T-helper 22 cell (primary cell): ENCODE measurements around the gene AFF1.

Source experiments
- DNase-seq: peaks from one replicate; pipeline ENCODE4 v3.0.0-alpha.2; 2020; ENCODE audit warnings: low read depth

The AFF1 gene

DNA sequence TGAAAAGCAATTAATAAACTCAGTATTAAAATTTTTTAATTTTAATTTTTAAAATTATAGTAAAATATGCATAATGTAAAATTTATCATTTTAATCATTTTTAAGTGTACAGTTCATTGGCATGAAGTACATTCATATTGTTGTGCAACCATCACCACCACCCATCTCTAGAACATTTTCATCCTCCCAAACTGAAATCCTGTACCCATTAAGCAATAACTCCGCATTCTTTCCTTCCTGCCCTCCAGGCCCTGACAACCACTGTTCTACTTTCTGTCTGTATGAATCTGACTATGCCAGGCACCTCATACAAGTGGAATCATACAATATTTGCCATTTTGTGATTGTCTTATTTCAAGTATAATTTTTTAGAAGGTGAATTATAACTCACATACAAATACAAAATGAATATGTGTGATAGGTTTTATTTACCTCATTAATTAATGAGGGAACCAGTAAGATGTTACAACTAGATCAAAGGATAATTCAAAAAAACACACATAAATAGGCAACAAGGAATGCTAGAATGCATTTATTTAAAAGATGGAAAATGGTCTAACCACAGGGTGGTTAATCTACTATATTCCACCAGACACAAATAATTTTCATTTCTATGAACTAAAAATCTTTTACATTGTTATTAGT lies 13.1 kb upstream of the AFF1 start:
- DNase-seq, result no peak

- DNase-seq, result no peak
Observed at GRCh38 chr4:86924811-86925210, 10.0 kb upstream of the AFF1 start.

DNA sequence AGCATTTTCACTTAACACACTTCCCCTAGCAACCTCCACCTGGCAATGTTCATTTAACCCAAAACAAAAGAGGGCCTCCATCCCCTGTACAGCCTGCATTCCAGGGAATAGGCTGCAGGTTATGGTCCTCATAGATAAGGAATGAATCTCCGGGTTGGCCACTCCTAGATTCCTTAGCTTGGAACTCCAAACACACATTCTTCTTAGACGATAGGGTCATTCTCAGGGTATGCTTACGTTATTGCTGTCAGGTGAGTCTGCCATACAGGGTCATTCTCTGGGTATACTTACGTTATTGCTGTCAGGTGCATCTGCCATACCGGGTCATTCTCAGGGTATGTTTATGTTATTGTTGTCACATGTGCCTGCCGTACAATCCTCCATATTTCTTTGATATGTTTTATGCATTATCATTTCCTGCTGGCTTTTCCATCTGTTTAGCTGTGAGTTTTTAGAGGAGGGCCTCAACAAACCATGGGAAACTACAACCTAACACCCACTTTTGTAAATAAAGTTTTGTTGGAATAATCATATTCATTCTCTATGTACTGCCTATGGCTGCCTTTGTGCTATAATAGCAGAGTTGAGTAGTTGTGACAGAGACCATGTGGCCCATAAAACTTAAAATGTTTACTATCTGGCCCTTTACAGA lies 8.2 kb upstream of the AFF1 start:
- no peak for DNase-seq

- no peak for DNase-seq
Observed at GRCh38 chr4:86927843-86928395, 6.9 kb upstream of the AFF1 start.

DNA sequence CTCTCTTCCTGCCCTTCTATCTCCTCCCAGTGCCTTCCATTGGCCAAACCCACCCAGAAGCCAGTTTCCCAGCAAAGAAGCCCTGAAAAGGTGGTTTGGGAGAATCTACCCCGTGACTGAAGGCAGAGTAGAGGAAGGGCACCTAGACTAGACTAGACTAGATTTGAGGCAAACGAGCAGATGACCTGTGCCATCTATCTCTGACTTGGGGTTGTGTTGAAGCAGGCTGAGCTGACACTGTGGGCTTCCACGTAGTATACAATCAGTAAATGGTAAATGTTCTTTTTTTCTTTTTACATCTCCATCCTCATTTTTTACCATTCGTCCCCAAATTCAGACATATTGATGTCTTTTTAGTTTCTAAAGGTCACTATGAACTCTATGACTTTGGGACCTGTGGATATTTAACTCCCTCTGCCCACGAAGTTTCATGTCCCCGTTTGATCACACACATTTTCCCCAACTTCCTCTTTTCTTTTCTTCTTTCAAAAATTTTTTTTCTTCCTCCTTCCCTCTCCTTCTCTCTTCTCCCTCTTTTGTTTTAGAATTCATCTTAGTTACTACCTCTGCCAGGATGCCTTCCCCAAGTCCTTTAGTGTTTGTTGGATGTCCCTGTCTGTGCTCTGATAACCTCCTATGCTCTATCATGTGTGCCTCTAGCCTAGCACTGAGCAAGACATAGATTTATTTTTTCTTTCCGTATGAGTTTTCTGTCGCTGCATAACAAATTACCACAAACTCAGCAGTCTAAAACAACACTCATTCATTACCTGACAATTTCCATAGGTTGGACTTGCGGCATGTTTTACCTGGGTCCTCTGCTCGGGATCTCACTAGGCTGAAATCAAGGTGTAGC lies 6.2 kb upstream of the AFF1 start:
- no peak for DNase-seq

GRCh38 chr4:86934147-86934770 lies 552 bp upstream of the AFF1 start:
- DNase-seq, result no peak

DNA sequence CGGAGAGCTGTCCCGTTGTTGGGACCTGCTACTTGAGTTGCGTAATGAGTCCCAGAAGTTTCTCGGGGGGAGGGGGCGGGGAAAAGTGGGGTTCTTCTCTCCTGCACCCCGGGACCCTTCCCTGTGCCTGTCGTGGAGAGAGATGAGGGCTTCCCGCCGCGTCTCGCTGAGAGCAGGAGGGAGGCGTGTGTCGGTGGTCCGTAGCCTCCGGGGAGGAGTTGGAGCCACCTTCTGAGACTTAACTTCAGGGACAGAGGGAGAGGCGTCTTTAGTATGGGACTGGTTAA lies 698 bp downstream of the AFF1 start:
- DNase-seq, result no peak

- DNase-seq, result peak; percentile 63
Observed at GRCh38 chr4:86935853-86936733, 1.3 kb downstream of the AFF1 start.

- no peak for DNase-seq
Observed at GRCh38 chr4:86938771-86939520, 4.1 kb downstream of the AFF1 start.

- no peak for DNase-seq
Observed at GRCh38 chr4:86939729-86940575, 5.1 kb downstream of the AFF1 start.

DNA sequence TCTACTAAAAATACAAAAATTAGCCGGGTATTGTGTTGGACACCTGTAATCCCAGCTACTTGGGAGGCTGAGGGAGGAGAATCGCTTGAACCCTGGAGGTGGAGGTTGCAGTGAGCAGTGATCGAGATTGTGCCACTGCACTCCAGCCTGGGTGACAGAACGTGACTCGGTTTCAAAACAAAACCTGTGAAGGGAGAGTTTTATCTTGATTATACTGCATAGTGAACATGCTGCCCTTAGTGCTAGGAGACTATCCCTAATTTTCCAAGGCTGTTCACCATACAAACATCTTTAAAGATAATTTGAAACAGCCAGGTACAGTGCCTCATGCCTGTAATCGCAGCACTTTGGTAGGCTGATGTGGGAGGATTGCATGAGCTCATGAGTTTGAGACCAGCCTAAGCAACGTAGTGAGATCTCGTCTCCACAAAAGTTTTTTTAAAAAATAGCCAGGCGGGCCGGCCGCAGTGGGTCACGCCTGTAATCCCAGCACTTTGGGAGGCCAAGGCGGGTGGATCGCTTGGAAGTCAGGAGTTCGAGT lies 6.2 kb downstream of the AFF1 start:
- DNase-seq, result no peak

GRCh38 chr4:86942185-86942666 lies 7.4 kb downstream of the AFF1 start:
- DNase-seq, result no peak

DNA sequence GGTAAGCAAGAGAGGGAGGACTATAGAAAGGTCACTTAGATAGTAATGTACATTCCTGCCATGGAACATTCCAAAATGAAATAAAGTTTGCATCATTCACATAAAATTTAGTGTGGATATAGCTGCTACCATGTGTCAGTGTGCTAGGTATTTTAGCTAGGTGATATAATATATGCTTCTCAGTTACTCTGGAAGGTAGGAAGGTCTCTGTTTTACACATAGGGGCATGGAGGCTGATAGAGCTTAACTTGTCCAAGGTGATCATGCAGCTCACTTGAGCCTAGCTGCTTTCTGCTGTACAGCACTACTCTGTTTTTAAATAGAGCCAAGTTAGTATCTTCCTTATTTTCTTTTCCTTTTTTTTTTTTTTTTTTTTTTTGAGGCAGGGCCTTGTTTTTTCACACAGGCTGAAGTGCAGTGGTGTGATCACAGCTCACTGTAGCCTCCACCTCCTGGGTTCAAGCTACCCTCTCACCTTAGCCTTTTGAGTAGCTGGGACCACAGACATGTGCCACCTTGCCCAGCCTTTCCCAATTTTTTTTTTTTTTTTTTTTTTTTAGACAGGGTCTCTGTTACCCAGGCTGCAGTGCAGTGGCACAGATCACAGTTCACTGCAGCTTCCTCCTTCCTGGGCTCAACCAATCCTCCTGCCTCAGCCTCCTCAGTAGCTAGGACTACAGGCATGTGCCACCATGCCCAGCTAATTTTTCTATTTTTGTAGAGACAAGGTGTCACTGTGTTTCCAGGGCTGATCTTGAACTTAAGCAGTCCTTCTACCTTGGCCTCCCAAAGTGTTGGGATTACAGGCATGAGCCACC lies 10.4 kb downstream of the AFF1 start:
- DNase-seq, result no peak

DNA sequence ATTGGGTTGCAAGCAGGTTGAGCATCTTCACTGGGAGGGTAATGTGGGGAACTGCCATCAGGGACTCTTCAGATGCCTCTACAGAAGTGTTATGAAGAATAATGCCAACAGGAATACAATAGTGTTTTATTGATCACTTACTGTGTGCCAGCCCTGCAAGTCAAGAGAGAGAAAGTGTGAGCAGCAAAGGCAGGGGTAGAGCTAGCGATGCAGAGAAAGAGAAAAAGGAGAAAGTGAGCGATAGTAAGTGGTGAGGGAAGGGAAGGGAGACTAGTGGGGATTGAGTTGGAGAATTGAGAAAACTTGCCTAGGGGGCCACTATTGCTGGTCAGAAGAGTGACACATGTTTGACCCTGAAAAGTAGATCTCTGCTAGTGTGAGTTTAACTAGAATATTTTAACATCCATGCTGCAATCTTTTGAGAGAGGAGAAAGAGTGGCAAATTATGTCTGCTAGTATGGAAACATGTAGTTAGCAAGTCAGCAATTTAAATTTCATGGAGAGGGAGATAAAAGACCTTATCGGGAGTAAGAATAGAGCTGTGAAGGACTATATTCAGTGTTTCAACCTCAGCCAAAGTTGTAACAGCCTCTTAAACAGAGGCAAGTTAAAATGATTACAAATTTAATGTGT lies 12.2 kb downstream of the AFF1 start:
- DNase-seq, result no peak

DNA sequence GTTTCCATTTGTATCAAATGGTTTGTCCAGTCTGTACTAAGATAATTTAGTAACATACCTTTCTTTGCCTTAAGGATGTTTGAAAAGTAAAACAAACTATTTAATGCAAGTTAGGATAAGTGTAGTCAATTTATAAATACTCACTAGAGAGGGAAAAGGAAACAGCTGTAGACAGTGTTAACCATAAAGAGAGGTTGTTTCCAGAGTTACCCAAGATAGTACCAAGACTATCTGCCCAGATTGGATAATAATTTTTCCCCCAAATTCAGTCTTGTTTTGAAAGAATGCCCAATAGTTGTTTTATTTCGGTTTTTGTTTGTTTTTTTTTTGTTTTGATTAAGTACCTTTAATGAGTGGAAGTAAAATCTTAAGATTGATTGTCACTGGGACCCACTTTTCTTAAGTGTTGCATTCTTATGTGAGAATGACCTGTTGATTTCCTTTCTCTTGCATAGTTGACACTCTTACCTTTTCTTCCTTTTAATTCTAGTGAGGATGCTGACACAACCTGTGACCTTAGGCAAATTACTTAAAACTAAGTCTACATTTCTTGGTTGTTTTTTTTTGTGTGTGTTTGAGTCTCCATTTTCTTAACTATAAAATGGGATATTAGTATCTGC lies 12.8 kb downstream of the AFF1 start:
- no peak for DNase-seq

DNA sequence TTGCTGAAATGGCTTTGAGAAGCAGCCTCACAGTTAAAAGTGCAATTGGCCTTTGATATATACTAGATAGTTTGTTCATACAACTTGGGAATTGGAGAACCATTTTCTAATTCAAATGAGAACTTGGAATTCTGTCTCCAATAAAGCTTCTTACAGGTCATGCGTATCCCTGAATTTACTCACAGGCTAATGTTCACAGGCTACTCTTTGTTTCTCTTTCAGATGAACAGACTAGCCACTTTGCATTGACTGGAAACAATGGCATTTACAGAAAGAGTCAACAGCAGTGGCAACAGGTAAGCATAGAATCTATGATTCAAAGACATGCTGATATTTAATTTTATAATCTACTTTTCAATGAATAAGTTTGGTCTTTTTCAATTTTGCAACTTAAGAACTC lies 13.5 kb downstream of the AFF1 start:
- DNase-seq, result no peak

- DNase-seq, result no peak
Observed at GRCh38 chr4:86950831-86951525, 16.2 kb downstream of the AFF1 start.
